ENCODE data around the gene SLC24A3. TPM values are rescaled to one million over a fixed set of nuclear protein-coding genes. Genes with fewer than 3 reads are reported as not detected.

SLC24A3 gene
- total RNA-seq, 1 donor from 2014 or later, result 0.96 TPM

GRCh38 chr20:19430641-19431315 lies 218.3 kb downstream of the SLC24A3 start:
- Mint-ChIP-seq H3K9me3 (ENCODE audit: low read depth) (no peaks in the 10 kb centered on the region), H3K4me3 (ENCODE audit: low read depth) (no peak overlapping the region), H3K27ac (no peak overlapping the region), H3K27me3 (peaks cover 9% of the 10 kb centered on the region), H3K4me1 (ENCODE audit: low read depth) (peaks cover 24% of the 10 kb centered on the region), H3K36me3 (ENCODE audit: insufficient read depth) (no peaks in the 10 kb centered on the region)
- no peak for TF ChIP-seq CTCF (IDR thresholded peaks at IDR 0.05; ENCODE audit: unreplicated experiment)
- DNase-seq (ENCODE audit: low spot score, unreplicated experiment), result no peak

- no peaks in the 10 kb centered on the region for H3K9me3 Mint-ChIP-seq (ENCODE audit: low read depth)
- no peak for DNase-seq (ENCODE audit: low spot score, unreplicated experiment)
- H3K4me1 Mint-ChIP-seq (ENCODE audit: low read depth), result peaks cover 24% of the 10 kb centered on the region
- H3K36me3 Mint-ChIP-seq (ENCODE audit: insufficient read depth), result no peaks in the 10 kb centered on the region
- no peak overlapping the region for H3K4me3 Mint-ChIP-seq (ENCODE audit: low read depth)
- H3K27me3 Mint-ChIP-seq, result peaks cover 9% of the 10 kb centered on the region
- no peak for TF ChIP-seq CTCF (IDR thresholded peaks at IDR 0.05; ENCODE audit: unreplicated experiment)
- H3K27ac Mint-ChIP-seq, result no peak overlapping the region
Measured at GRCh38 chr20:19431316-19431700, 218.9 kb downstream of the SLC24A3 start.

- Mint-ChIP-seq H3K27me3 (peaks cover 11% of the 10 kb centered on the region), H3K36me3 (ENCODE audit: insufficient read depth) (no peaks in the 10 kb centered on the region), H3K4me3 (ENCODE audit: low read depth) (no peak overlapping the region), H3K9me3 (ENCODE audit: low read depth) (no peaks in the 10 kb centered on the region), H3K27ac (no peak overlapping the region), H3K4me1 (ENCODE audit: low read depth) (peaks cover 20% of the 10 kb centered on the region)
- DNase-seq (ENCODE audit: low spot score, unreplicated experiment), result no peak
- TF ChIP-seq CTCF (IDR thresholded peaks at IDR 0.05; ENCODE audit: unreplicated experiment), result no peak
Measured at GRCh38 chr20:19431906-19432305, 219.5 kb downstream of the SLC24A3 start.

- no peak for DNase-seq (ENCODE audit: low spot score, unreplicated experiment)
- Mint-ChIP-seq H3K4me1 (ENCODE audit: low read depth) (peaks cover 10% of the 10 kb centered on the region), H3K27me3 (peaks cover 15% of the 10 kb centered on the region), H3K36me3 (ENCODE audit: insufficient read depth) (no peaks in the 10 kb centered on the region), H3K27ac (no peak overlapping the region), H3K4me3 (ENCODE audit: low read depth) (no peak overlapping the region), H3K9me3 (ENCODE audit: low read depth) (no peaks in the 10 kb centered on the region)
- TF ChIP-seq CTCF (IDR thresholded peaks at IDR 0.05; ENCODE audit: unreplicated experiment), result no peak
Measured at GRCh38 chr20:19433371-19434350, 221.2 kb downstream of the SLC24A3 start.

- Mint-ChIP-seq H3K36me3 (ENCODE audit: insufficient read depth) (no peaks in the 10 kb centered on the region), H3K4me1 (ENCODE audit: low read depth) (no peaks in the 10 kb centered on the region), H3K27ac (no peak overlapping the region), H3K4me3 (ENCODE audit: low read depth) (no peak overlapping the region), H3K27me3 (peaks cover 15% of the 10 kb centered on the region), H3K9me3 (ENCODE audit: low read depth) (no peaks in the 10 kb centered on the region)
- TF ChIP-seq CTCF (IDR thresholded peaks at IDR 0.05; ENCODE audit: unreplicated experiment), result no peak
- DNase-seq (ENCODE audit: low spot score, unreplicated experiment), result no peak
Measured at GRCh38 chr20:19435316-19435715, 222.9 kb downstream of the SLC24A3 start.
